ENCODE data around the gene PTPRE.

The PTPRE gene

DNA sequence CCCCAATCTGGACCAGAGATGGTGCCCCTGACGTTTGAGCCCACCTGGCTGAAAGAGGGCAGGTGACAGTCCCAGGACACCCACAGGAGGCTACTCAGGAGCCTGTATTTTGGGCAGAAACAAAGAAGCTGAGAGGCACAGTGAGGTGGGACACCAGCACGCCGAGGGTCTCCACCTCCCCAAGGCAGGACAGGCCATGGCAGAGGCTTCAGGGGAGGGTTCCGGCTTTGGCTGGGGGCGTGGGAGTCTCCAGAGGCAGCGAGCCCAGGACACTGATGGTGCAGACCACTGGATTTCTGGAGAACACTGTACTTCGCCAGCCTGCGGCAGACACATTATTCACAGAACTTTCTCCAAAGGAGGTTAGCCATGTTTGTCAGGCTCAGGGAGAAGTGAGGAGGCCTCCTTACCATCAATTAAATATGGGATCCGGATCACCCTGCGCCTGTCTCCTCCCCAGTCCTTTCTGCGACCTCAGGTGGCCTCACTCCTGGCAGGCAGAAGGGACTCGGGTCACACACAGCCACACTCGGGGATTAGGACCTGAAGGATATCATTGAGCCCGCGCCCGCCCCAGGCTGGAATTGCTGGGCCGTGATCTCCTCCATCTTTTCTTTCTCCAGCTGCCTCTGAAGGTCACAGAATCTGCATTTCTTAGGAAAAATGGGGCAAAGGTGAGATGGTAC is 121.1 kb downstream of the PTPRE start:
- DNase-seq, result no peak

DNA sequence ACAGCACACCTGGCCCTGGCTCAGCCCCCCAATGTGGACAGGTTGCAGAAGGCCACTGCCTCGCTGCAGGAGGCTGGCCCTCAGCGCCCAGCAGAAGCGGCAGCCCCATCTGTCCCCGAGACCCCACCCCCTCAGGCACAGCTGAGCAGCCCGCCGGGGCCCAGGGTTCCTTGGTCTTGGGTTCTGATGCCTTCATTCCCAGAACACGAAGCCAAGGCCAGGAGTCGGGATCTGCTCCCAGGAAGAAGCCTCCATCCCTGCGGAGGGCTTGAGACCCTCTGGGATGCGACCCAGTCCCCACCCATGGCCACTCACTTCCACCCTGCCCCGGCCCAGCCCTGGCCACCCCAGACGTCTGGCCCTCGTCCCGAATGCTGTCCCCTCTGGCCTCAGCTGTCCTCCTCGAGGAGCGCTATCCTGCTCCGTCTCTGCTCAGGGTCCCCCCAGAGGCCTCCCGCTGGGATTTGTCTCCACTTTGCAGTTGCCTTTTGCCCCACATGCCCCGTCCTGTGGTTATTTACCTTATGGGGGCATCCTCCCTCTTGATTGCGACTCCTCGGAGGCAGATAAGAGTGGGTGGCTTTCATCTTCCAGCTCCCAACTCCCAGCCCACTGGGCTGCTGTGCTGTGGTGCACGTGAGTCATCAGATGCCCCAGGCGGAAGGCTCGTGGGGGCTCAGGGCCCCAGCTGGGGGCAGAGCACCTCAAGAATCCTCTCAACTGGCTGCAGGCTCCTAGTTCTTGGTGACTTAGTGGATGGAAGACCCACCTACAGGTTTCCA is 121.8 kb downstream of the PTPRE start:
- no peak for DNase-seq

DNA sequence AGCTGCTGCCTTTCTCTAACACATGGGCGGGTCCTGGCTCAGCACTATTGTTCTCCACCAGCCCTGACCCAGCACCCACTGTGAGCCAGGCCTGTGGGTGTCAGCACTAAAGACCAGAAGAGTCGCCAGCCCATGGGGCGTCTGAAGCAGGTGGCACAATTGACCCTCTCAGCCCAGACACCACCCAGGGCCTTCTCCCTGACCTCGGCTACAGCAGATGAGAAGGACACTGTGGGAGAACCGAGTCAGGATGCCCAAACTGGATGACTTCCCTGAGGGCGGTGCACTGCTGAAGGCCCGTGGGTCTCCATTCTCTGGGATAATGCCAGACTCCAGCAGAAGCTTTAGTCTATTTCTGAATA is 122.4 kb downstream of the PTPRE start:
- no peak for DNase-seq

DNA sequence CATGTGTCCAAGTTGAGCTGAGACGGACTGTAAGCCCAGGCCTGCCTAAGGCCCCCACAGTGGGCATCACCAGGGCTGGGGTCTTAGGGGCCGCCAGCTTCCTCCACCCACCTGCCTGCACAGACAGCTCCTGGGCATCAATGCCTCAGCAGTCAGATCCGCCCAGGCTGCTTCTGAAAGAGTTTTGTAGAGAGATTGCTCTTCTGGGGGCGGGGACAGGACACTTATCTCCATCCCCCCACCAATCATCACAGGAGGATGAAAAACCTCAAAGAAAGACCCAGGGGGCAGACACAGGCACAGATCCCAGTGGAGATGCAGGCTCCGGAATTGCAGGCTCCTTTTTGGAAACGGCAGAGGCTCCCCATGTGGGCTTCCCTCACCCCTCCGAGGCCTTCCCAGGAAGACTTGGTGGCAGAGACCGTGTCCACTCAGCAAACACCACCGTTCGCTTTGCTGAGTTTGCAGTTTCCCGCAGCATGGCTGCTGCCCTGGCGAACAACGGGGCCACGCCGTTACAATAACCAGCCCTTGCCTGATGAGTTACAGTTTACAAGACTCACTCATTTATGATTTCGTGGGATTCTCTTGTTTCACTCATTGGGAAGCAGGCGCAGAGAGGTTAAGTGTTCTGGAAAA is 122.9 kb downstream of the PTPRE start:
- no peak for DNase-seq

DNA sequence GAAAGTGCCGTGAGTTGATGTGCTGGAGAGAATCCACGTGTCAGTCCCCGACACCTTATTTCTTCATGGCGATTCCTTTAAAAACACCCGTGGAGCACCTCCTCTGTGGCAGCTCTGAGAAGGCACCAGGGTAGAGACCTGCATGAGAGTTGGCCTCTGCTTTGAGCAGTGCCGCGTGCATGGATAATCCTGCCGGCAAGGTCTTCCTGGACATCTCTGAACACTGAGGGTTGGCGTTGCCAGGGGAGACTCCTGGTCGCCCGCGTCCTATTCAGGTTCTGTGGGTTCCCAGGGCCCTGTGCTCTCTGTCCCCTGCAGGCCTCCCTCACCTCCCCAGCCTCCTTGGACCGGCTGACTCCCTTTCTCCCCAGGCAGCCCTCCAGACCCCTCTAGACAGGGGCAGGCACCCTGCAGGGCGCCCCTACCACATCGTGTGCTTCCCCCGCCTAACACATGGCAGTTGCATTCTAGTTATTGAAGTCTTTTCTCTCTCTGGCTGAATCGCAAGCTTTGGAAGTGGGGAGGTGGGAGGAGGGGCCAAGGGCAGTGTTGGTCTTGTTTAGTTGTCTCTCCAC is 123.7 kb downstream of the PTPRE start:
- no peak for DNase-seq

DNA sequence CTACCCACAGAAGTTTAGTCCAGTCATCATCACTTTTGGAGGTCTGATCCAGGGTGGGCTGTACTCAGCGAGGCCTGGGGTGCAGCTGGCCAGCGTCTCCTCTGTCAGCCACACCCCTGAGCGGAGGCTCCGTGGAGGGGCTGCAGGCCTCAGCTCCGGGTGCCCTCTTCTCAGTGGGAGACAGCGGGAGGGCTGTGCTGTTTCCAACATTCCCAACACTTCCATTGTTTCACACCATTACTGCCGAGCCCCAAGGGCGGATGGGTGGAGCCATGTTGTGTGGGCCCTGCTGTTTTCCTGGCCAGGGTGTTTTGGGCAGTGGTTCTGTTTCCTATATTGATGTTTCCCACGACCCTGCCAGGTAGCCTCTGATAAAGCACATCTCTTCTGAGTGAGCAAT is 124.3 kb downstream of the PTPRE start:
- DNase-seq, result no peak

DNA sequence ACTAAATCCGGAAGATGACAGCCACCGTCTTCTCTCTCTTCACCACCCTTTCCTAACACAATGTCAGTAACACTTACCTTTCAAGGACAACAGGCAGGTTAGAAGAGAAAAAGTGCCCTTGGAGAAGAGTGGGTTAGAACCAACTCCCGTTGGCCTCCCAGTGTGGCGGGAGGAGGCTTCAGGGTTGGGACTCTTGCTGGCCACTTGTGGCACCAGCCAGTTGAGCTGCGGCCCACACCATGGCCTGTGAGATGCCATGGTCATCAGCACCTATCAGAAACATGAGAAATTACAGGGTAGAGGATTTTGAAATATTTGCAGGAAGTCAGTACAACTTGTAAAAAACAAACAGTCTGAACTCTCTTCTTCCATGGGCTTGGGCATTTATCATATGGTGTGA is 125.6 kb downstream of the PTPRE start:
- no peak for DNase-seq

DNA sequence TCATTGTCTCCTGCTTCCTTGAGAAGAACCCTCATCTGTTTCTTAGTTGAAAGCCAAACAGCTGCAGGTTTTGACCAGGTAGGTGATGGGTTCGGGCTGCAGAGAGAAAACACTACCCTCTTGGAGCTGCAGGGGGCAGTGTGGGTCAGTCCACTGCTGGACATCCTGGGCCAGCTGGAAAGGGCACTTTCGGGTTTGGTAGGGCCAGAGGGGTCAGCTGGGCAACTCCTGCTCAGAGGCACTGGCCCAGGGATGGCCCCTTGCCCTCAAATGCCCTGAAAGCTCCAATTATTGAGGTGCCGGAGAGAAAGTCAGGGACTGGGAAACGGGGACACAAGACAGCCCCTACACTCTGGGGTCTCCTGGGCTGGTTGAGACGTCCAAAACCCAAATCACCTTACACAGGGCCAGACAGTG is 128.7 kb downstream of the PTPRE start:
- peak in 4 of 14 donors; percentile 14 to 34 (median 20) for DNase-seq

DNA sequence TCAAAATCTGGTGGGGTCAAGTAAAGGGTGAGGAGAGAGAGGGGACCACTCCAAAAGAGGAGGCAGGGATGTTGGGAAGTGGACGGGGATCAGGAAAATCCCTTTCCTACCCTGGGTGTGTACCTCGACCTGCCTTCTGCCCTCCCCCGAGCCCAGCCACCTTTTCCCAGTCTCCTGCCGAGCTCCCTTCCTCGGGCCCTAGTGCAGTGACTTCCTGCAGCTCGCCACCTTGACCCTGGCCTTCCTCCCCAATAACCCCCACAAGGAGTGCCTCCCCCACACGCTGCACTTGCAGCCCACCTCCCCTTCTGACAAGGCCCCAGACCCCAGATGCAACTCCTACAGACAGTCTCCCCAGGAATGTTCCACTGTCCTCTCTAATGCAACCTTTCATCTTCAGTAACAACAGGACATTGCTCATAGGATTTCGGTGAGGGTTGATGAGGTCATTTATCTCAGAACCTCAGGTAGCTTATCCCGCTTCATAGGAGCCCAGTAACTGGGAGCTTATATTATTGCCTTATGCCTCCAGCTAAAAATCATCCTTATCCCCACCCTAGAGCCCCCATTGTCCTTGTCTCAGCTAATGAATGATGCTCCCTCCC is 129.2 kb downstream of the PTPRE start:
- no peak for DNase-seq

DNA sequence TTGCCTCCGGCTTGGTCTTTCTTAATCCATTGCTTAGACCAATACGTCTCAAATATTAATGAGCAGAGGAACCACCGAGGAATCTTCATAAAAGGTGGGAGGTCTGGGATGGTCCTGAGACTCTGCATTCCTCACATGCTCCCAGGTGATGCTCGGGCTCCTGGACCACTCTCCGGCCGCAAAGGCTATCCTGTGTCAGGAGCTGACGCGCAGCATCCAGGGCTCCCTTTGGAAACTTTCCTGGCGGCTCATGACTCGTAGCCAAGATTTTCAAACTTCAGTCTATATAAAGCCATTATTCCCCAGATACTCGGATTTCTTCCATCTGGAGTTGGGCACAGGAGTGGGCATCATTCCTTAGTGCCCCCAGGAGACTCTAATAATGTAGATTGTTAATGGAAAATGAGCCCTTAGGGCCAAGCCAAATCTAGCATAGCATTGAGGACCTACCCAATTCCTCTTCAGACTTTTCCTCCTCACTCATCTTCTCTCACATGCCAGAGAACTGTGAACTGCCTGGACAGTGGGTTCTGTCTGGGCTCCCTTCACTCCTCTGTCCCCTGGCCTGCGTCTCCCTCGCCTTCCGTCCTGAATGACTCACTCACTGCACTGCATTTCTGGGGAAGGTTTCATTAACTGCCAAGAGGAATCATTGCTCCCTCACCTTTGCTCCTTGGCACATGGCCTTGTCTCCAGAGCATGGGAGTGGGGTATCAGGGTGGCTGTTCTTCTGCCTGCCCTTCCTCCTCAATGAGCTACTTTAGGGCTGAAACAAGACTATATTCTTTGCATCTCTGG is 130.0 kb downstream of the PTPRE start:
- peak in 1 of 14 donors; percentile 50 for DNase-seq

DNA sequence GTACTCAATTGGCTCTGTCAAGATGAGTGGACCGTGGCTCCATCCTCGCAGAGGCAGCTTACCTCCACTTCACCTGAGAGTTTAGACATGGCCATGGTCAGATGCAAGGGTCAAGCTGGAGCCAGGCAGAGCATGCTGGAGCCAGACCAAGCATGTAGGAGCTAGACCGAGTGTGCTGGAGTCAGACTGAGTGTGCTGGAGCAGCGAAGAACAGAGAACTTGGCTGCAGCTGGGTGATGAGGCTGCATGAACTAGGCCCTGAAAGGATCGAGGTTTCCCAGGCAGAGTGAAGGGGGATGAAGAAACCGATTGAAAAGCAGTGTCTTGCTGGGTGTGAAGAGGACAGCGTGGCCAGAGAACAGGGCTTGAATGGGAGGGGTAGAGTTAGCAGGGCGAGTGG is 133.2 kb downstream of the PTPRE start:
- no peak for DNase-seq

DNA sequence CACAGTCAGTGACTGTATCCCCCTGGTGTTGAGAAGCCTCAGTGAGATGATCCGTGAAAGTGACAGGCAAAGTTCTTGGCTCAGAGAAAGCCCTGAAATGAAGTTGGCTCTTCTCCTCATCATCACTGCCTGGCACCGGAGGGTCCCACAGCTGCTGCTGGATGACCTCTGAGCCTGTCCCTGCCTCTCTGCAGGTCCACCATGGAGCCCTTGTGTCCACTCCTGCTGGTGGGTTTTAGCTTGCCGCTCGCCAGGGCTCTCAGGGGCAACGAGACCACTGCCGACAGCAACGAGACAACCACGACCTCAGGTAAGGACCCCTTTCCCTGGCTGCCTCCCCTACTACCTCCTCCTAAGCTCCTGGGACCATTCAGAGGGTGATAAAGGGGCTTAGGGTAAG is 133.8 kb downstream of the PTPRE start:
- no peak for DNase-seq

DNA sequence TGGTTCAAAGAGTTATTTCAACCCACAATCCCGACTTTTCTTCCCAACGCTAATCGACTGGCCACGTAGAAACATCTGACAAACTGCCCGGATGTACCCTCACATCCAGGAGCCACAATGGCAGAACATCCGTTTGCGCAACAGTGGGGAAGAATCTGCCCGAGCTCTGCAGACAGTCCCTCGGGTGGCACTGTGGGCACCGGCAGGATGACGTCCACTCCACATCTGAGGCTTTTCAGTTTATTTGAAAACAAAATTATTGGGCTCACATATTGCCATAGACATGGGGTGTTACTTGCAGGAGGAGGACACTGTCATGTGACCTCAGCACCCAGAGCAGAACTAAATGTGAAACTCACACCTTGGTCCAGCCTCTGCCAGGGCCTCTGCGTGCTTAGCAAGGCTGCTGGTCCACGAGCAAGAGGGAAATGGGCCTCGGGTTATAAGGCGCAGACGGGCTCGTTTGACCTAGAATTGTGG is 135.3 kb downstream of the PTPRE start:
- DNase-seq, result no peak

DNA sequence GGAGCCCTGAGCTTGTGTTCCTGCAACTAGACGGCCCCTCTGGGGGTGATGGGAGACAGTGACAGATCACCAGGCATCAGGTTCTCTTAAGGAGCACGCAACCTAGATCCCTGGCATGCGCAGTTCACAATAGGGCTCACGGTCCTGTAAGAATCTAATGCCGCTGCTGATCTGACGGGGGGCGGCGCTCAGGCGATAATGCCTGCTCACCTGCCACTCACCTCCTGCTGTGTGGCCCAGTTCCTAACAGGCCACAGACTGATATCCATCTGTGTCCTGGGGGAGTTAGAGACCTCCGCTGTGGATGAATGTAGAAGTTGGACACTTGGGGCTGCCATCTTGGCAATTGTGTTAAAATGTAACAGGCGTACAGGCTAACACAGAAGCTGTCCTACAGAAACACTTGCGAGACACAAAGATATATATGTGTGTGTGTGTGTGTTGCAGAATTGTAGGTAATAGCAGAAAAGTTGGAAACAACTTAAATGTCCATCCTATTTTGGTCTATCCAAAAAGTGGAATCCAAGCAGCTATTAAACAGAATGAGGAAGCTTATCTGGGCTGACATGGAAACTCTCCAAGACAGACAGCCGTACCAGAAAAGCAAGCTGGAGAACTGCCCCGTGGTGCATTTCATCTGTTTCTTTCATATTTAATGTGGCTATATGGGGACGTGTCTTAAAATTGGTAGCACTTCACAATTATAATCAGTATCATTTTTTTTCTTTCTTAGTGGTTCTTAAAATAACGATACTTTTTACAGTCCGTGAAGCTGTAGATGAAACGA is 136.5 kb downstream of the PTPRE start:
- DNase-seq, result no peak

DNA sequence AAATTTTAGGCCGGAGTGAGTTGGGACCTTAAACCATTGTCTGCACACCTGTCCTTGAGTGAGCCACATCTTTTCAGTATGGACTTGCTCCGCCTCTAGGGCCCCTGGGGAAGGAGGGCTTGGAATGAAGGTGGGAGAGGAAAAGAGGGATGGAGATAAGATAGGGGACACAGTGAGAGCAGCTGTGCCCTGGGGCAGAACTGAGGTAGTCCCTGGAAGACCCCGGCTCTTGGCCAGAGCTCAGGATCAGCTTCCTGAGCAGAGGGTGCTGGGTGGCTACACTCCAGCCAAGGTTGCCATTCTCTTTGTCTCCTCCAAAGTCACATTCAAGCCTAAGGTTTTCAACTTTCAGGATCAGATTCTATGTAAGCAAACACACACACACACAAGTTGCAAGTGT is 137.3 kb downstream of the PTPRE start:
- no peak for DNase-seq

DNA sequence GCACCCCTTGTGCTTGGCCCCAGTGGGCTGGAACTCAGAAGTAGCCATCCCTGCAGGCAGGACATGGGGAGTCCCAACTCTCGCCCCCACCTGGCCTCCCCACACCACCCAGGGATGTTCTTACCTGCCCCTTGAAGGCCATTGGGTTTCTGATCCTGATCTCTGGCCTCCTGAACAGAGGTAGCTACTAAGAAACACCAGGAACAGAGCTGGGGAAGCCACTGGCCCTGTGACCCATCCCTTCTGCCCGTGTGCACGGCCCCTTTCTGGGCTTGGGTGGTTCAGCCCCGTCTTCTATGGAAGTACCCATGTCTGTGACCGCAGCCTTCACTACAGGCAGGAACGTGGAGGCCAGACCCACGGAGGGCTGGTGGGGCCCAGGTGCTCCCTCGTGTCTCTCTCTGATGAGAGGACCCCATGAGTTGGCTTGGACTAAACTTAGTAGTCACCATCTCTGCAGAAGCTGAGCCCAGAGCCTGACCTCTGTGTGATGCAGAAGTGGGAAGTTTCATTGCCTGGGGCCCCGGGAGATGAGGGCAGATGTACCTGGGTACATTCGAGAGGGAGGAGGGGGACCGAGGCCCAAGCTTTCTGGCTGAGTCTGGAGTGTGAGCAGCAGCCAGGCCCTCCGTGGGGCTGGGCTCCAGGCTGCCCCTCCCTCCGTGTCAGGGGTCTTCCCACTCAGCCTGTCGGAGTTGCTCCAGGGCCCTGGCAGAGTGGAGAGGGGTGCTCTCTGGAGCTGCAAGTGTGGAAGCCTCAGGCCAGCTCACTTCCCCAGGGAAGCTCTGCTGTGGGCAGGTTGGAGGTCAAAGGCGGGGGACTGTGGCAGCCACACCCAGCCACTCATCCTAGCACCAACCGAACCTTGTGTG is 138.3 kb downstream of the PTPRE start:
- DNase-seq, result no peak

DNA sequence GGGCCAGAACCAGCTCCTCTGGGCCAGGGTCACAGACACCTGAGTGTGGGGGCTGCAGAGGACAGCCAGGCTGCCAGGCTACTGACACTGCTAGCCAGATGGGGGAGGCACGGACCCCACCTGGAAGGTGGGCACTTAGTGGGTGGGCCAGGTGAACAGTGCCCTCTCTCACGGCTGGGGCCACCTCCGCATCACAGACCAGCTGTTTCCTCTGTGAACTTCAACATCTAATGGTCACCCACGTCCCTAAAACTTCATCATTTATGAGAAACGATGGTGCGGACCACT is 138.9 kb downstream of the PTPRE start:
- DNase-seq, result no peak

DNA sequence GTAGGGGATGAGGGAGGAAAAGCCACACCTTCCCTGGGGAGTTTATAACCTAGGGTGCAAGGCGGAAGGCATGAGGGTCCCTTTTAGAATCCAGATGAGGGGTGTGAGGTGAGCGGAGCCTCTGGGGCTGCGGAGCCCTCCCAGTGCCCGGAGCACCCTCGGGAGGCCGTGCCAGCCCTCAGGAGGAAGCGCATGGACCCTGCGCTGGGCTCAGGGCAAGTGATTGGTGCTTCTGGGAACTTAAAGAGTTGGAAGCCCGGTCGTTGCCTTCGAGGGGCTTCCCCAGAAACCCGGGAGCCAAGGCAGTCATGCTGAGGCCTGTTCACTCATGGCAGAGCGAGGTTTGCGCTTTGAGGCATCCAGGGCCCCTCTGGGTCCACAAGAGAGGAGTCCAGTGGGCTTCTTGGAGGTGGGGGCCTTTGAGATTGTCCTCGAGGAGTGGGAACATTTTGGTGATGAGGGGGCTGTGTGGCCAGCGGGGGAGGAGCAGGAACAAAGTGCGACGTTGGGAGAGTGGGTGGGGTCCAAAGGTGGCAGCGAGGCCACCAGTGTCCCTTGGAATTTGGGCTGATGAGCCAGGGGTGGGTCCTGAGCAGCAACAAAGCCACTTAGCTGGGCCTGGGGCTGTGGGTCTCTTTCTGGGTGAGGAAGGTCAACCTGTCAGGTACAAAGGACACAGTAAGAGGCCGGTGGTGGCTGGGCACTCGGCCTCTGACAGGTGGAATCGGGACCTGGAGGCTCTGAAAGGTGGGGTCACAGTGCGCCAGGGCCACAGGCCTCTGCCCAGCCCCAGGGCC is 139.5 kb downstream of the PTPRE start:
- DNase-seq, result no peak

DNA sequence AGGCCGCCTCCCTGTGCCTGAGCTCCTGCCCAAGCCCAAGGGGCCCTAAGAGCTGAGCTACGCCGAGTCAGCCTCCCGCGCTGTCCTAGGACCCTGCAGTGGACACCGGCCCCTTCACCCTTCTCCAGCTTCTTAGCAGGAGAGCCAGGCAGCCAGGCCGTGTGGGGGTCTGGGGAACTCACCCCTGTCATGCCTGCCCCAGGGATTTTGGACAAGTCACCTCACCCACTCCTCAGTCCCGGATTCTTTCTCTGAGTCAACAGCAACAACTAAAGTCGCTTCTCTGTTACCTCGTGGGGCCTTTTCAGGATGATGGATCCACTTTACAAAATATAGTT is 140.0 kb downstream of the PTPRE start:
- DNase-seq, result no peak

DNA sequence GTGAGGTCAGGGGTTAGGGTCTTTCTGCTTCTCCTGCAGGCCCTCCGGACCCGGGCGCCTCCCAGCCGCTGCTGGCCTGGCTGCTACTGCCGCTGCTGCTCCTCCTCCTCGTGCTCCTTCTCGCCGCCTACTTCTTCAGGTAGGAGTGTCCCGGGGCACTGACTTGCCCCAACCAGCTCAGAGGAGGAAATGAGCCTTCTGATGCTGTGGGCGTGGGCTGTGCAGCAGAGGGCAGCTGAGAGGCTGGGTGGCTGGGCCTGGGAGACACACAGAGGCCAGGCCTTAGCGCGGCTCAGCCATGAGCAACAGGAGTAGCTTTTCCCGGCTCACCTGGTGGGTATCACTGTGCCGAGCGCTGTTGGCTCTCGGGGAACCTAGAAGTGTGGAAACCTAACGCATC is 140.4 kb downstream of the PTPRE start:
- DNase-seq, result peak in 7 of 14 donors; percentile 14 to 49 (median 28)
